ENCODE results near the gene ACBD3.

- TF ChIP-seq EZH2 (IDR thresholded peaks at IDR 0.05; ENCODE audit: insufficient read depth, poor library complexity, severe bottlenecking) (no peak), EZH2phosphoT487 (IDR thresholded peaks at IDR 0.05; ENCODE audit: insufficient read depth, low read depth) (no peak)
These were observed 17.1 kb upstream of the ACBD3 start for GRCh38 chr1:226203655-226204054.
